CD14-positive monocyte (primary cell): ENCODE measurements around the gene CMSS1. TPM values are rescaled to one million over a fixed set of nuclear protein-coding genes. Genes with fewer than 3 reads are reported as not detected.

Source experiments
- DNase-seq, 3 donors: peaks; one replicate each; pipeline ENCODE4 v3.0.0-alpha.2; 2011 to 2022
- H2AFZ ChIP-seq: 2 replicates; pipeline ENCODE4 v1.6.0; 2012; ENCODE audit warnings: mild to moderate bottlenecking, low read depth, low read length, inconsistent platforms; ENCODE audit not compliant: insufficient read depth, poor library complexity, severe bottlenecking
- H3K27ac ChIP-seq, 2 donors: 1 replicate in 1 of 2; 2 replicates in 1 of 2; pipeline ENCODE4 v1.5.1; 2012 to 2013; ENCODE audit warnings: low read length in 2 of 2, control low read depth in 1 of 2, inconsistent platforms in 1 of 2, low read depth in 1 of 2, mild to moderate bottlenecking in 1 of 2
- H3K27me3 ChIP-seq, 2 donors: one replicate each; pipeline versions ENCODE4 v1.6.0 to v1.6.1; 2011 to 2013; ENCODE audit warnings: low read length in 2 of 2; ENCODE audit not compliant: control insufficient read depth in 2 of 2, insufficient read depth in 2 of 2
- H3K36me3 ChIP-seq, 2 donors: replicated peaks in 1 of 2; 1 replicate in 1 of 2; 2 replicates in 1 of 2; pipeline versions ENCODE4 v1.5.1 to v1.6.1; 2012 to 2013; ENCODE audit warnings: low read length in 2 of 2, control low read depth in 1 of 2, inconsistent platforms in 1 of 2, mild to moderate bottlenecking in 1 of 2; ENCODE audit not compliant: insufficient read depth in 2 of 2, control insufficient read depth in 1 of 2
- H3K4me1 ChIP-seq, 2 donors: 1 replicate in 1 of 2; 2 replicates in 1 of 2; pipeline versions ENCODE4 v1.5.1 to v1.6.1; 2012 to 2013; ENCODE audit warnings: low read length in 2 of 2, control low read depth in 1 of 2, inconsistent platforms in 1 of 2, mild to moderate bottlenecking in 1 of 2, moderate library complexity in 1 of 2; ENCODE audit not compliant: insufficient read depth in 2 of 2, control insufficient read depth in 1 of 2
- H3K4me2 ChIP-seq: replicated peaks from 2 replicates; pipeline ENCODE3; 2012; ENCODE audit warnings: low read length, moderate library complexity, mild to moderate bottlenecking; ENCODE audit not compliant: poor library complexity, severe bottlenecking; ENCODE audit errors: extremely low read depth
- H3K4me3 ChIP-seq, 3 experiments: fragments of 200-600 bp in 1 of 3; sonication (generic) in 1 of 3; replicated peaks in 1 of 3; 1 replicate in 2 of 3; 2 replicates in 1 of 3; pipeline ENCODE4 v1.5.1; 2011 to 2013; ENCODE audit warnings: low read length in 3 of 3, mild to moderate bottlenecking in 3 of 3, control low read depth in 2 of 3, low read depth in 2 of 3, inconsistent platforms in 1 of 3, moderate library complexity in 1 of 3
- H3K79me2 ChIP-seq: 2 replicates; pipeline ENCODE4 v1.6.0; 2012; ENCODE audit warnings: mild to moderate bottlenecking, control low read depth, inconsistent platforms, low read length, moderate library complexity; ENCODE audit not compliant: insufficient read depth
- H3K9ac ChIP-seq: 2 replicates; pipeline ENCODE4 v1.6.0; 2017; ENCODE audit warnings: low read length, mild to moderate bottlenecking; ENCODE audit not compliant: insufficient read depth, poor library complexity, severe bottlenecking
- H3K9me3 ChIP-seq, 2 donors: replicated peaks in 1 of 2; 1 replicate in 1 of 2; 2 replicates in 1 of 2; pipeline versions ENCODE4 v1.5.1 to v1.6.1; 2012 to 2013; ENCODE audit warnings: low read length in 2 of 2, control low read depth in 1 of 2; ENCODE audit not compliant: control insufficient read depth in 1 of 2, insufficient read depth in 1 of 2
- H4K20me1 ChIP-seq: 2 replicates; pipeline ENCODE4 v1.6.0; 2012; ENCODE audit warnings: mild to moderate bottlenecking, low read length, control low read depth, moderate library complexity; ENCODE audit not compliant: insufficient read depth
- H3K27ac Mint-ChIP-seq, 7 donors: one replicate each; pipeline ENCODE4 v1.8.0; 2020; ENCODE audit warnings: mild to moderate bottlenecking in 7 of 7, mixed read lengths in 7 of 7, moderate library complexity in 6 of 7, inconsistent platforms in 2 of 7
- H3K27me3 Mint-ChIP-seq, 3 donors: one replicate each; pipeline ENCODE4 v1.8.0; 2021 to 2022; ENCODE audit warnings: low read depth in 3 of 3, mild to moderate bottlenecking in 3 of 3, mixed read lengths in 3 of 3, moderate library complexity in 3 of 3, inconsistent platforms in 1 of 3
- H3K36me3 Mint-ChIP-seq, 2 donors: one replicate each; pipeline ENCODE4 v1.8.0; 2020; ENCODE audit warnings: mixed read lengths in 2 of 2, inconsistent platforms in 1 of 2, mild to moderate bottlenecking in 1 of 2
- H3K4me1 Mint-ChIP-seq: one replicate; pipeline ENCODE4 v1.8.0; 2020; ENCODE audit warnings: mild to moderate bottlenecking, mixed read lengths
- H3K4me3 Mint-ChIP-seq, 2 donors: one replicate each; pipeline ENCODE4 v1.8.0; 2020; ENCODE audit warnings: mild to moderate bottlenecking in 2 of 2, mixed read lengths in 2 of 2, moderate library complexity in 1 of 2
- H3K9me3 Mint-ChIP-seq, 7 donors: one replicate each; pipeline ENCODE4 v1.8.0; 2020 to 2022; ENCODE audit warnings: mixed read lengths in 7 of 7, mild to moderate bottlenecking in 6 of 7, moderate library complexity in 6 of 7, inconsistent platforms in 2 of 7
- CTCF ChIP-seq: fragments of 200-600 bp; IDR thresholded peaks from one replicate; pipeline ENCODE4 v1.8.0; 2022; ENCODE audit warnings: antibody characterized with exemption, mild to moderate bottlenecking
- WGBS: methylation state at CpG from one replicate; pipeline ENCODE4 v1.1.5; 2013; ENCODE audit warnings: missing lambda C conversion rate; ENCODE audit not compliant: insufficient coverage; 5-methylcytosine and 5-hydroxymethylcytosine counted together
- intact Hi-C, 2 donors: fragments of 100-400 bp; cut with micrococcal nuclease; formaldehyde crosslinking; loops; one replicate each; pipeline versions ENCODE4 v1.15.0 to v1.15.1; 2023
- polyA plus RNA-seq, 3 donors: library from polyadenylated mRNA; depleted of rRNA in 1 of 3; unstranded in 2 of 3; stranded (reverse) in 1 of 3; fragments of 300-500 nt in 2 of 3; fragments of >200 nt in 1 of 3; fragmentation: Illumina TruSeq in 2 of 3; gene quantifications; 1 replicate in 2 of 3; 2 replicates in 1 of 3; pipeline ENCODE4 v1.2.3, GENCODE V29; 2012 to 2021

CMSS1 gene
- polyA plus RNA-seq, 3 donors = 1.1 to 3.6 (median 2.2) TPM

GRCh38 chr3:100131241-100131640 is 313.6 kb downstream of the CMSS1 start:
- H3K36me3 ChIP-seq = no peaks in the 10 kb centered on the region

GRCh38 chr3:100136921-100137320 is 319.3 kb downstream of the CMSS1 start:
- intact Hi-C loops = no loop called here

More at GRCh38 chr3:100131241-100131640, 313.6 kb downstream of the CMSS1 start:
- no peaks in the 10 kb centered on the region for H3K9me3 ChIP-seq
- no peak for DNase-seq
- TF ChIP-seq CTCF = no peak
- WGBS = 30% methylated on average over 2 of the region's 6 CpGs
- intact Hi-C loops = no loop called here
- no peak overlapping the region for H3K27ac ChIP-seq
- H3K4me3 Mint-ChIP-seq = no peak overlapping the region
- no peaks in the 10 kb centered on the region for H3K27me3 Mint-ChIP-seq
- H2AFZ ChIP-seq = no peak overlapping the region
- H4K20me1 ChIP-seq = no peaks in the 10 kb centered on the region
- no peaks in the 10 kb centered on the region for H3K36me3 Mint-ChIP-seq
- no peaks in the 10 kb centered on the region for H3K27me3 ChIP-seq
- H3K4me3 ChIP-seq = no peak overlapping the region
- H3K79me2 ChIP-seq = no peaks in the 10 kb centered on the region
- peaks cover 0 to 2% (median 0%) of the 10 kb centered on the region in 7 donors for H3K9me3 Mint-ChIP-seq
- no peak overlapping the region for H3K4me2 ChIP-seq
- no peak overlapping the region for H3K9ac ChIP-seq
- no peaks in the 10 kb centered on the region for H3K4me1 ChIP-seq
- H3K27ac Mint-ChIP-seq = no peak overlapping the region
- H3K4me1 Mint-ChIP-seq = peaks cover 3% of the 10 kb centered on the region

More at GRCh38 chr3:100136921-100137320, 319.3 kb downstream of the CMSS1 start:
- no peaks in the 10 kb centered on the region for H3K9me3 ChIP-seq
- H3K4me1 Mint-ChIP-seq = no peaks in the 10 kb centered on the region
- no peak overlapping the region for H3K4me3 ChIP-seq
- H4K20me1 ChIP-seq = no peaks in the 10 kb centered on the region
- H3K27ac ChIP-seq = no peak overlapping the region
- H3K36me3 Mint-ChIP-seq = no peaks in the 10 kb centered on the region
- WGBS = no CpG with 5 or more reads among the region's 1 CpG
- TF ChIP-seq CTCF = no peak
- no peak overlapping the region for H3K9ac ChIP-seq
- H3K27me3 Mint-ChIP-seq = no peaks in the 10 kb centered on the region
- no peak for DNase-seq
- no peaks in the 10 kb centered on the region for H3K36me3 ChIP-seq
- H3K79me2 ChIP-seq = no peaks in the 10 kb centered on the region
- H3K27me3 ChIP-seq = no peaks in the 10 kb centered on the region
- H3K4me2 ChIP-seq = no peak overlapping the region
- no peak overlapping the region for H3K4me3 Mint-ChIP-seq
- no peak overlapping the region for H2AFZ ChIP-seq
- peaks cover 0 to 3% (median 0%) of the 10 kb centered on the region in 7 donors for H3K9me3 Mint-ChIP-seq
- H3K4me1 ChIP-seq = no peaks in the 10 kb centered on the region
- no peak overlapping the region for H3K27ac Mint-ChIP-seq
